ENCODE results near the gene VNN1. TPM values are rescaled to one million over a fixed set of nuclear protein-coding genes. Genes with fewer than 3 reads are reported as not detected.

The VNN1 gene
- total and polyA plus RNA-seq, 9 donors: 0.28 to 5.0 (median 1.3) TPM; not detected in 1

DNA sequence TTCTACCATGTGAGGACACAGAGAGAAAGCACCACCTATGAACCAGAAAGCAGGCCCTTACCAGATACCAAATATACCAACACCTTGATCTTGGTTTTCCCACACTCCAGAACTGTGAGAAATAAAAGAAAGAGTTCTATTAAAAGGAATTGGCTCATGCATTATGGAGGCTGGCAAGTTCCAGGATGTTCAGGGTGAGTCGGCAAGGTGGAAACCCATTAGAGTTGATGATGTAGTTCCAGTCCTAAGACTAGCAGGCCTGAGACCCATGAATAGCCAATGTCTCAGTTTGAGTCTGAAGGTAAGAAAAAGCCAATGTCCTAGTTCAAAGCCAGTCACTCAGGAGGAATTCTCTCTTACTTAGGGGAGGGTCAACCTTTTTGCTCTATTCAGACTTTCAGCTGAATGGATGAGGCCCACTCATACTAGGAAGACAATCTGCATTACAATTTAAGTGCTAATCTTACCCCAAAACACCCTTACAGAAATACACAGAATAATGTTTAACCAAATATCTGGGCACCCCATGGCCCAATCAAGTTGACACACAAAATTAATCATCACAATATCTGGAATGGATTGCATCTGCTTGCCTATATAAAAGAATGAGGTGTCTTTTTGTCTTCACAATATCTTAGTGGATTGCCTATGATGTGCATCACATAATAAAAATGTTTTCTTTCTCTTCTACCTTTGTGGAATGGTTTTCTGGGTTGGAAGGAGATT, 49.4 kb downstream of the VNN1 start:
- Histone ChIP-seq H3K36me3 (no peaks in the 10 kb centered on the region), H3K27ac (no peak overlapping the region), H3K9me3 (no peaks in the 10 kb centered on the region), H3K4me1 (ENCODE audit: insufficient read depth) (no peaks in the 10 kb centered on the region), H3K27me3 (no peaks in the 10 kb centered on the region), H3K4me3 (no peak overlapping the region)
- WGBS, 3 donors: 93 to 100% (median 96%) methylated on average over 1 of the region's 1 CpG
- intact Hi-C loops (cut with DNase I): no loop called here
- TF ChIP-seq POLR2A (IDR thresholded peaks at IDR 0.05) (no peak), EP300 (IDR thresholded peaks at IDR 0.05) (no peak)
- TF ChIP-seq, protein P1, sequence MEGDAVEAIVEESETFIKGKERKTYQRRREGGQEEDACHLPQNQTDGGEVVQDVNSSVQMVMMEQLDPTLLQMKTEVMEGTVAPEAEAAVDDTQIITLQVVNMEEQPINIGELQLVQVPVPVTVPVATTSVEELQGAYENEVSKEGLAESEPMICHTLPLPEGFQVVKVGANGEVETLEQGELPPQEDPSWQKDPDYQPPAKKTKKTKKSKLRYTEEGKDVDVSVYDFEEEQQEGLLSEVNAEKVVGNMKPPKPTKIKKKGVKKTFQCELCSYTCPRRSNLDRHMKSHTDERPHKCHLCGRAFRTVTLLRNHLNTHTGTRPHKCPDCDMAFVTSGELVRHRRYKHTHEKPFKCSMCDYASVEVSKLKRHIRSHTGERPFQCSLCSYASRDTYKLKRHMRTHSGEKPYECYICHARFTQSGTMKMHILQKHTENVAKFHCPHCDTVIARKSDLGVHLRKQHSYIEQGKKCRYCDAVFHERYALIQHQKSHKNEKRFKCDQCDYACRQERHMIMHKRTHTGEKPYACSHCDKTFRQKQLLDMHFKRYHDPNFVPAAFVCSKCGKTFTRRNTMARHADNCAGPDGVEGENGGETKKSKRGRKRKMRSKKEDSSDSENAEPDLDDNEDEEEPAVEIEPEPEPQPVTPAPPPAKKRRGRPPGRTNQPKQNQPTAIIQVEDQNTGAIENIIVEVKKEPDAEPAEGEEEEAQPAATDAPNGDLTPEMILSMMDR (IDR thresholded peaks at IDR 0.05): no peak
- no peak for DNase-seq

DNA sequence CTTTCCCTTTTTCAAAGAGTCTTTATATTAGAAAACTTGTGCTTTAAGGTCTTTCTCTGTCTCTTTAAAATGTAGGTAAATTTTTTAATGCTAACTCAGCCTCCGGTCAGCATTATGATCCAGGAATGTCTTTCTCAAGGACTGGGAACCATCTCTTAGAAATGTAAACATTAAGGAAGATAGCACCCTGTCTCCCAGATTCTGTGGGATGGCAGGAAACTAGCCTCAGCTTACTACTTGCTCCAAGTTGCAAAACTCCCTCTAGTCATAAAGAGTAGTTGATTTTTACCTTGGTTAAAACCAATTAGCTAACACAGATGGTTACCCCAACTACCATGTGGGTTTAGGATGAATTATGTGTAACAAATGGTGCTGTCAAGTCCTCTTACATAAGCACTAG, 50.2 kb downstream of the VNN1 start:
- H3K36me3 ChIP-seq: no peaks in the 10 kb centered on the region
- no peak overlapping the region for H3K4me3 ChIP-seq
- no peak overlapping the region for H3K27ac ChIP-seq
- no peaks in the 10 kb centered on the region for H3K27me3 ChIP-seq
- TF ChIP-seq EP300 (IDR thresholded peaks at IDR 0.05): no peak
- TF ChIP-seq, protein P1 (IDR thresholded peaks at IDR 0.05): no peak
- no peak for TF ChIP-seq POLR2A (IDR thresholded peaks at IDR 0.05)
- no peaks in the 10 kb centered on the region for H3K9me3 ChIP-seq
- WGBS, 3 donors: 14 to 24% (median 18%) methylated on average over 1 of the region's 1 CpG
- no peaks in the 10 kb centered on the region for H3K4me1 ChIP-seq (ENCODE audit: insufficient read depth)
- intact Hi-C loops (cut with DNase I): no loop called here
- no peak for DNase-seq

DNA sequence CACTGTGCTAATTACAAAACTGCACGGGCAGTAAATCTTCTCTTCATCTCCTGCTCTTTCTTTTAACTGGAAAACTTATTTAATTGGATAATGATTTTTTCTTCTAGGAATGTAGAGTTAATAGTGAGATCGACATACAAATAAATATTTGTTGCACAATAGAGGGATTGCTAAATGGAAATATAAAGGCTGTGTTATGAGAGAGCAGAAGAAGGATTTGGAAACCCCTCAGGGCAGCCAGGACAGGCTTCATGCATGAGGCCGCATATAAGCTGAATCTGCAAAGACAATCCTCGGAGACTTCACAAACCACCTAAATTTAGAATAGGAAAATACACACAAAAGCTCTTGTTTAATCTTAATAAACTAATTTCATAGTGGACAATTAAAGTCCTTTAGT, 51.9 kb downstream of the VNN1 start:
- H3K9me3 ChIP-seq: no peaks in the 10 kb centered on the region
- DNase-seq: no peak
- no peaks in the 10 kb centered on the region for H3K27me3 ChIP-seq
- no peak overlapping the region for H3K4me3 ChIP-seq
- H3K27ac ChIP-seq: no peak overlapping the region
- intact Hi-C loops (cut with DNase I): no loop called here
- 85 to 89% (median 87%) methylated on average over 4 of the region's 4 CpGs for WGBS, 3 donors
- TF ChIP-seq POLR2A (IDR thresholded peaks at IDR 0.05) (no peak), EP300 (IDR thresholded peaks at IDR 0.05) (no peak)
- TF ChIP-seq, protein P1 (IDR thresholded peaks at IDR 0.05): no peak
- H3K4me1 ChIP-seq (ENCODE audit: insufficient read depth): no peaks in the 10 kb centered on the region
- no peaks in the 10 kb centered on the region for H3K36me3 ChIP-seq

DNA sequence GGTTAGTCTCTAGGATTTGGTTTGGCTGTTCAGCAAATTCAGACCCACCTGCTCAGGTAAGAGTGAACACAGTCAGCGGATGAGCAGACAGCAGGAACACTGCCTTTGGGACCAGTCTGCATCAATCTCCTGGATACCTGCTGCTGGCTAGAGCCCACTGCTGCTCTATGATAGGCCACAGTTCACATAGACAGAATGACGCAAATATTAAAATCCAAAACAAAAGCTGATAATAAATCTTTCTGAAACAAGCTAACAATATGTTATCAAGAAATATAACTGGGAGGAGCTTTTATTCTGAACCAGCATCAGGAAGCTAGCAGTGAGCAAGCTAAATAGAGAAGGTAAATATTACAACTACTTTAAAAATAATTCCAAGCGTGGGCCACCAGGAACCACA, 54.8 kb downstream of the VNN1 start, which contains the start of gene TAAR1:
Gene TAAR1, minus strand, starts transcription at position 101 of the 400 bp plus-strand sequence. CDS start 13,179 bp downstream, outside the sequence.
- Histone ChIP-seq H3K36me3 (no peaks in the 10 kb centered on the region), H3K27me3 (no peaks in the 10 kb centered on the region), H3K4me3 (no peak within 1 kb of the TSS), H3K27ac (no peak within 1 kb of the TSS), H3K9me3 (no peaks in the 10 kb centered on the region), H3K4me1 (ENCODE audit: insufficient read depth) (no peaks in the 10 kb centered on the region)
- intact Hi-C loops (cut with DNase I): no loop called here
- DNase-seq: no peak
- TF ChIP-seq EP300 (IDR thresholded peaks at IDR 0.05) (no peak), POLR2A (IDR thresholded peaks at IDR 0.05) (no peak)
- TF ChIP-seq, protein P1 (IDR thresholded peaks at IDR 0.05): no peak
- WGBS, 3 donors: 86 to 92% (median 90%) methylated on average over 3 of the region's 3 CpGs
